Left ventricle myocardium inferior (tissue), 1 donor: ENCODE measurements around the gene DDX10. TPM values are rescaled to one million over a fixed set of nuclear protein-coding genes. Genes with fewer than 3 reads are reported as not detected.

Source experiments
- DNase-seq: peaks from one replicate; pipeline ENCODE4 v3.0.0-alpha.2; 2020
- H3K27ac ChIP-seq: fragments of 200-600 bp; replicated peaks from 2 replicates; pipeline ENCODE4 v1.8.0; 2021
- H3K27me3 ChIP-seq: fragments of 200-600 bp; 2 replicates; pipeline ENCODE4 v1.8.0; 2021; ENCODE audit warnings: low read depth
- H3K36me3 ChIP-seq: fragments of 200-600 bp; 2 replicates; pipeline ENCODE4 v1.8.0; 2021
- H3K4me1 ChIP-seq: fragments of 200-600 bp; 2 replicates; pipeline ENCODE4 v1.8.0; 2021
- H3K4me3 ChIP-seq: fragments of 200-600 bp; 2 replicates; pipeline ENCODE4 v1.8.0; 2021; ENCODE audit warnings: mild to moderate bottlenecking, moderate library complexity
- H3K9me3 ChIP-seq: fragments of 200-600 bp; replicated peaks from 2 replicates; pipeline ENCODE4 v1.8.0; 2021
- intact Hi-C: fragments of 100-400 bp; cut with micrococcal nuclease; formaldehyde crosslinking; loops from one replicate; pipeline ENCODE4 v1.11.0; 2022
- total RNA-seq: library from RNA; stranded (reverse); fragmentation: NEBNext Ultra II Directional; extraction: Animal tissue kit (Norgen Biotek cat#: 25700); gene quantifications from one replicate; pipeline ENCODE4 v1.2.1, GENCODE V29; 2021
- TF ChIP-seq, protein P1 (sequence below): fragments of 200-600 bp; IDR thresholded peaks from 2 replicates; pipeline ENCODE4 v1.8.0; 2021; ENCODE audit warnings: antibody characterized with exemption, mild to moderate bottlenecking, borderline replicate concordance
- donor health status: DM: no; HTN: yes; CAD: no; lungs with severe emphysema.

Gene DDX10
- total RNA-seq, 1 donor from 2014 or later, result 11.7 TPM

- DNase-seq, result no peak
- TF ChIP-seq, protein P1, sequence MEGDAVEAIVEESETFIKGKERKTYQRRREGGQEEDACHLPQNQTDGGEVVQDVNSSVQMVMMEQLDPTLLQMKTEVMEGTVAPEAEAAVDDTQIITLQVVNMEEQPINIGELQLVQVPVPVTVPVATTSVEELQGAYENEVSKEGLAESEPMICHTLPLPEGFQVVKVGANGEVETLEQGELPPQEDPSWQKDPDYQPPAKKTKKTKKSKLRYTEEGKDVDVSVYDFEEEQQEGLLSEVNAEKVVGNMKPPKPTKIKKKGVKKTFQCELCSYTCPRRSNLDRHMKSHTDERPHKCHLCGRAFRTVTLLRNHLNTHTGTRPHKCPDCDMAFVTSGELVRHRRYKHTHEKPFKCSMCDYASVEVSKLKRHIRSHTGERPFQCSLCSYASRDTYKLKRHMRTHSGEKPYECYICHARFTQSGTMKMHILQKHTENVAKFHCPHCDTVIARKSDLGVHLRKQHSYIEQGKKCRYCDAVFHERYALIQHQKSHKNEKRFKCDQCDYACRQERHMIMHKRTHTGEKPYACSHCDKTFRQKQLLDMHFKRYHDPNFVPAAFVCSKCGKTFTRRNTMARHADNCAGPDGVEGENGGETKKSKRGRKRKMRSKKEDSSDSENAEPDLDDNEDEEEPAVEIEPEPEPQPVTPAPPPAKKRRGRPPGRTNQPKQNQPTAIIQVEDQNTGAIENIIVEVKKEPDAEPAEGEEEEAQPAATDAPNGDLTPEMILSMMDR, result no peak
- no peak overlapping the region for H3K4me3 ChIP-seq
- H3K4me1 ChIP-seq, result no peaks in the 10 kb centered on the region
- H3K27ac ChIP-seq, result no peak overlapping the region
- intact Hi-C loops, result no loop called here
- H3K9me3 ChIP-seq, result no peaks in the 10 kb centered on the region
- H3K36me3 ChIP-seq, result no peaks in the 10 kb centered on the region
- peaks cover 6% of the 10 kb centered on the region for H3K27me3 ChIP-seq
Measured at GRCh38 chr11:108622341-108622740, 42.5 kb upstream of the DDX10 start.

DNA sequence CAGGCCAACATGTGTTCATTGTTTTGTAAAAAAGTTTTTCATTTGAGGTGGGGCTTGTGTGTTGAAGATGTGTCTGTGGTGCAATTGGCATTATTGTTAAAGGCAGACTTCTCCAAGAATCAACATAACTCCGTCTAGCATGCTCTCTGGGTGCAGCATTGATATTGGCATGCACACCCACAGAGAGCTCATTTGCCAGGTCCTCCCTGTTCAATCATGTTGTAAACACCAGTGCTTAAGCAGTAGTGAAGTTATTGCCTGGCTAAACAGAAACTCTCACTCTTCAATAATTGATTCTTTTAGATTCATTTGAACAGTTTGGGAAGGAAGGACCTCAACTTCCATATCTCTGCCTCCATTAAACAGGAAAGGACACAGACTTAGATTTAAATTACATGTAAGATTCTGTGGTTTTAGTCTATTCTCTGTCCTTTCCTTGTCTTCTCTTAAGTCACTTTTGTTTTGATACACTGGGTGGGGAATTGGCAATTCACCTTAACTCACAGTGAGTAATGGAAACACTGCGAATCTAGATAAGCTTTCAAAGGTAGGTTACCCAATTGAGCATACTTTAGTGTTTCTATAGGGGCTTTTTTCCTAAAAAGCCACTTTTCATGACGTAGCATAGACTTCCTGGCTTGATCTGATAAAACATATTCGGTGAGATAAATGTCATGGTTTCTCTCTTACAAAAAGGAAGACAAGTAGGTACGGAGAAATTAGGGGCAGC is 40.5 kb upstream of the DDX10 start:
- Histone ChIP-seq H3K4me3 (no peak overlapping the region), H3K27ac (no peak overlapping the region), H3K9me3 (peaks cover 12% of the 10 kb centered on the region), H3K4me1 (no peaks in the 10 kb centered on the region), H3K36me3 (no peaks in the 10 kb centered on the region), H3K27me3 (peaks cover 6% of the 10 kb centered on the region)
- intact Hi-C loops, result no loop called here
- TF ChIP-seq, protein P1, result no peak
- no peak for DNase-seq

DNA sequence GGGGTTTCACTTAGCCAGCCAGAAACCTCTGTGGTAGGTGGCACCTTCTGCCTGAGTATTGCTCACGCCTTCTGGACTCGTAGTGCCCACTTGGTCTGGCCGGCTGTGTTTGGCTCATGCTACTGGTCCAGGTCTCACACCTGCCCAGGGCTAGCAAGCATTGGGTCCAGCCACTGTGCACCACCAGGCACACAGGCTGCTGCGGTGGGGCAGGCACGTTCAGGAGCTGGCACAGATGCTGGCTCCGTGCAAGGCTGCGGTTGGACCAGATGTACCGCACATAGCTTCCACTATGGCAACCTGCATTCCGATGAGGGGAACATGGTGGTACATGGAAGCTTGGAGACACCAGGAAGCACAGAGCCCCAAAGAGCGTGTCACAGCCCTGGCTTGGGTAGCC is 36.5 kb upstream of the DDX10 start:
- H3K4me3 ChIP-seq, result no peak overlapping the region
- intact Hi-C loops, result no loop called here
- H3K4me1 ChIP-seq, result no peaks in the 10 kb centered on the region
- DNase-seq, result no peak
- H3K36me3 ChIP-seq, result no peaks in the 10 kb centered on the region
- peaks cover 12% of the 10 kb centered on the region for H3K9me3 ChIP-seq
- TF ChIP-seq, protein P1, result no peak
- H3K27ac ChIP-seq, result no peak overlapping the region
- no peaks in the 10 kb centered on the region for H3K27me3 ChIP-seq

DNA sequence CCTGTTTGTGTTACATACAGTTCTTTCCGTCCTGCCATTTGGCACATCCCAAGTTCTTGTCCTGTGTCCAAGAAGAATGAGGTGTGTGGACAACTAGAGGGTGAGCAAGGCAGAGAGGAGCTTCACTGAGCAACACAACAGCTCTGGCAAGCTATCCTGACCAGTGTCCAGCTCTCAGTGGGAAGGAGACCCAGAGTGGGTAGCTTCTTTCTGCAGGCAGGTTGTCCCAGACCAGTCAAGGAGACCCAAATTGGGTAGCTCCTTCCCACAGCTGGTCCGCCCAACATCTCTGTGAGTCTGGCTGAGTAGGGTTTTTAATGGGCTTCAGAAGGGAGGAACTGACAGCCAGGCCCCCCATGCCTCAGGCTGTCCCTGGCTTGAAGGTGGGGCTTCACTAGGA is 36.1 kb upstream of the DDX10 start:
- TF ChIP-seq, protein P1, result no peak
- H3K36me3 ChIP-seq, result no peaks in the 10 kb centered on the region
- no peak for DNase-seq
- H3K9me3 ChIP-seq, result peaks cover 12% of the 10 kb centered on the region
- H3K4me3 ChIP-seq, result no peak overlapping the region
- no peaks in the 10 kb centered on the region for H3K4me1 ChIP-seq
- H3K27ac ChIP-seq, result no peak overlapping the region
- intact Hi-C loops, result no loop called here
- no peaks in the 10 kb centered on the region for H3K27me3 ChIP-seq

- intact Hi-C loops, result no loop called here
- Histone ChIP-seq H3K4me1 (no peaks in the 10 kb centered on the region), H3K36me3 (no peaks in the 10 kb centered on the region), H3K9me3 (peaks cover 12% of the 10 kb centered on the region), H3K27me3 (no peaks in the 10 kb centered on the region), H3K4me3 (no peak overlapping the region), H3K27ac (no peak overlapping the region)
- TF ChIP-seq, protein P1, result no peak
- no peak for DNase-seq
Measured at GRCh38 chr11:108629274-108629673, 35.6 kb upstream of the DDX10 start.
